ENCODE results near the gene SSTR1.

DNA sequence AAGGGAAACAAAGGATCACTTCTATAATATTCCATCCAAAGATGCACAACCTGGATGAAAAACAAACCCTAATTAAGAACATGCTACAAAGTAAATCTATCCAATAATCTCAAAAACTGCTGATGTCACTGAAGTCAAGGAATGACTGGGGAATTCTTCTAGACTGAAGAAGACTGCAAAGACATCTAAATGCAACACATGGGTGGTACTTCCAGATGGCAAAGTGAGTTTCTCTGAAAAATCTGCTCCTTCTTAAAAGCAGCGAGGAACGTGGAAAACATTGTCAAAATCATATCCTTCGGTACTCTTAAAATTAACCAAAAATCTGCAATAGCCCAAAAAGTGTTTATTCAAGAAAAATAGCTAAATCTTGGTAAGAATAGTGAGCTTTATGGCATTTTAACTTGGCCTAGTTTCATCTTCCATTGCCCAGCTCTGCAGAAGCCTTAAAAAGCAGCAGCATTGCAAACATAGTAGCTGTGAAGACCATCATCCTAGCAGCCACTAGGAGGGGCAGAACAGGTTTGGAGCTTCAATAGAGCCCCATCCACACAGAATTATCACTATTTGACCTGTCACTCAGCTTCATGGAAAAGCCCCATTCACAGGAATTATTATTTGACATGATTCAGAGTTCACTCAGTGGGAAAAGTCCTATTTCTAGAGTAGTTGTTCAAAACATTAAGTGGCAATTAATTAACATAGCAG, 40.8 kb downstream of the SSTR1 start:
- TF ChIP-seq, protein P1, sequence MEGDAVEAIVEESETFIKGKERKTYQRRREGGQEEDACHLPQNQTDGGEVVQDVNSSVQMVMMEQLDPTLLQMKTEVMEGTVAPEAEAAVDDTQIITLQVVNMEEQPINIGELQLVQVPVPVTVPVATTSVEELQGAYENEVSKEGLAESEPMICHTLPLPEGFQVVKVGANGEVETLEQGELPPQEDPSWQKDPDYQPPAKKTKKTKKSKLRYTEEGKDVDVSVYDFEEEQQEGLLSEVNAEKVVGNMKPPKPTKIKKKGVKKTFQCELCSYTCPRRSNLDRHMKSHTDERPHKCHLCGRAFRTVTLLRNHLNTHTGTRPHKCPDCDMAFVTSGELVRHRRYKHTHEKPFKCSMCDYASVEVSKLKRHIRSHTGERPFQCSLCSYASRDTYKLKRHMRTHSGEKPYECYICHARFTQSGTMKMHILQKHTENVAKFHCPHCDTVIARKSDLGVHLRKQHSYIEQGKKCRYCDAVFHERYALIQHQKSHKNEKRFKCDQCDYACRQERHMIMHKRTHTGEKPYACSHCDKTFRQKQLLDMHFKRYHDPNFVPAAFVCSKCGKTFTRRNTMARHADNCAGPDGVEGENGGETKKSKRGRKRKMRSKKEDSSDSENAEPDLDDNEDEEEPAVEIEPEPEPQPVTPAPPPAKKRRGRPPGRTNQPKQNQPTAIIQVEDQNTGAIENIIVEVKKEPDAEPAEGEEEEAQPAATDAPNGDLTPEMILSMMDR (IDR thresholded peaks at IDR 0.05) = peak in 1 of 6 experiments; percentile 8
- TF ChIP-seq POLR2A (IDR thresholded peaks at IDR 0.05) = no peak
- TF ChIP-seq POLR2AphosphoS5 (IDR thresholded peaks at IDR 0.05) = no peak

Measured in upper lobe of left lung (tissue), 4 donors.